SJSA1 (cell line): ENCODE data around the gene SMIM38. TPM values are rescaled to one million over a fixed set of nuclear protein-coding genes. Genes with fewer than 3 reads are reported as not detected.

Source experiments
- DNase-seq, 2 experiments: peaks; one replicate each; pipeline ENCODE4 v3.0.0-alpha.2; 2015 to 2020; ENCODE audit warnings: low spot score in 2 of 2, low read depth in 1 of 2
- H3K27ac ChIP-seq: fragments of 250-450 bp; sonication (Bioruptor Pico); 2 replicates; pipeline ENCODE4 v1.5.1; 2020; ENCODE audit warnings: mild to moderate bottlenecking, moderate library complexity
- H3K27me3 ChIP-seq: fragments of 250-450 bp; sonication (Bioruptor Pico); replicated peaks from 2 replicates; pipeline ENCODE4 v1.5.1; 2020; ENCODE audit warnings: mild to moderate bottlenecking, moderate library complexity
- H3K36me3 ChIP-seq: fragments of 250-450 bp; sonication (Bioruptor Pico); 2 replicates; pipeline ENCODE4 v1.5.1; 2020; ENCODE audit warnings: mild to moderate bottlenecking
- H3K4me1 ChIP-seq: fragments of 250-450 bp; sonication (Bioruptor Pico); replicated peaks from 2 replicates; pipeline ENCODE4 v1.6.1; 2021; ENCODE audit warnings: mild to moderate bottlenecking
- H3K4me3 ChIP-seq: fragments of 250-450 bp; sonication (Bioruptor Pico); 2 replicates; pipeline ENCODE4 v1.5.1; 2020; ENCODE audit warnings: mild to moderate bottlenecking
- H3K9me3 ChIP-seq: fragments of 250-450 bp; sonication (Bioruptor Pico); replicated peaks from 2 replicates; pipeline ENCODE4 v1.5.1; 2020; ENCODE audit warnings: mild to moderate bottlenecking
- total RNA-seq: library from RNA; depleted of rRNA; stranded (reverse); fragments of >200 nt; shearing (Covaris generic); gene quantifications from 2 replicates; pipeline ENCODE4 v1.2.3, GENCODE V29; 2014

SMIM38 gene
- total RNA-seq, 1 experiment from 2014 or later, result 0.50 TPM

GRCh38 chr11:69178819-69179482 is 23.2 kb downstream of the SMIM38 start:
- Histone ChIP-seq H3K4me3 (no peak overlapping the region), H3K9me3 (peaks cover 15% of the 10 kb centered on the region), H3K4me1 (no peaks in the 10 kb centered on the region), H3K27me3 (0 out of 2 replicates have a peak, but pooled peaks cover 3% of the 10 kb centered on the region), H3K27ac (no peak overlapping the region), H3K36me3 (no peaks in the 10 kb centered on the region)
- no peak for DNase-seq

GRCh38 chr11:69180226-69180625 is 24.5 kb downstream of the SMIM38 start:
- H3K9me3 ChIP-seq, result peaks cover 14% of the 10 kb centered on the region
- no peak for DNase-seq
- no peaks in the 10 kb centered on the region for H3K4me1 ChIP-seq
- no peak overlapping the region for H3K27ac ChIP-seq
- H3K4me3 ChIP-seq, result no peak overlapping the region
- no peaks in the 10 kb centered on the region for H3K36me3 ChIP-seq
- peaks cover 9% of the 10 kb centered on the region for H3K27me3 ChIP-seq

- no peaks in the 10 kb centered on the region for H3K4me1 ChIP-seq
- H3K36me3 ChIP-seq, result no peaks in the 10 kb centered on the region
- no peak overlapping the region for H3K4me3 ChIP-seq
- peaks cover 10% of the 10 kb centered on the region for H3K27me3 ChIP-seq
- no peak for DNase-seq
- H3K9me3 ChIP-seq, result peaks cover 9% of the 10 kb centered on the region; the same call in 1 of the 2 replicates
- no peak overlapping the region for H3K27ac ChIP-seq
These were observed 25.0 kb downstream of the SMIM38 start for GRCh38 chr11:69180726-69181125.

- no peak for DNase-seq
- Histone ChIP-seq H3K4me3 (no peak overlapping the region), H3K4me1 (no peaks in the 10 kb centered on the region), H3K9me3 (peaks cover 22% of the 10 kb centered on the region), H3K27me3 (peaks cover 10% of the 10 kb centered on the region), H3K27ac (no peak overlapping the region), H3K36me3 (no peaks in the 10 kb centered on the region)
These were observed 27.9 kb downstream of the SMIM38 start for GRCh38 chr11:69183613-69184012.

- Histone ChIP-seq H3K4me1 (no peaks in the 10 kb centered on the region), H3K4me3 (no peak overlapping the region), H3K9me3 (peaks cover 18% of the 10 kb centered on the region), H3K27ac (no peak overlapping the region), H3K36me3 (no peaks in the 10 kb centered on the region), H3K27me3 (peaks cover 10% of the 10 kb centered on the region)
- no peak for DNase-seq
These were observed 30.9 kb downstream of the SMIM38 start for GRCh38 chr11:69186316-69187260.

- DNase-seq, result no peak
- Histone ChIP-seq H3K27ac (no peak overlapping the region), H3K9me3 (peaks cover 17% of the 10 kb centered on the region), H3K4me1 (no peaks in the 10 kb centered on the region), H3K36me3 (no peaks in the 10 kb centered on the region), H3K27me3 (peaks cover 10% of the 10 kb centered on the region), H3K4me3 (no peak overlapping the region)
These were observed 31.9 kb downstream of the SMIM38 start for GRCh38 chr11:69187540-69188065.

- Histone ChIP-seq H3K4me3 (no peak overlapping the region), H3K9me3 (peaks cover 17% of the 10 kb centered on the region), H3K36me3 (no peaks in the 10 kb centered on the region)
These were observed 33.3 kb downstream of the SMIM38 start for GRCh38 chr11:69189059-69189458.

GRCh38 chr11:69190796-69191536 is 35.2 kb downstream of the SMIM38 start:
- Histone ChIP-seq H3K4me1 (peaks cover 5% of the 10 kb centered on the region; the same call in 1 of the 2 replicates), H3K9me3 (peaks cover 21% of the 10 kb centered on the region), H3K27ac (no peak overlapping the region)

More at GRCh38 chr11:69189059-69189458, 33.3 kb downstream of the SMIM38 start:
- Histone ChIP-seq H3K4me1 (peaks cover 5% of the 10 kb centered on the region; the same call in 1 of the 2 replicates), H3K27me3 (peaks cover 6% of the 10 kb centered on the region), H3K27ac (no peak overlapping the region)
- no peak for DNase-seq

GRCh38 chr11:69192301-69192721 is 36.6 kb downstream of the SMIM38 start:
- peaks cover 19% of the 10 kb centered on the region for H3K9me3 ChIP-seq
- no peaks in the 10 kb centered on the region for H3K27me3 ChIP-seq
- H3K4me3 ChIP-seq, result no peak overlapping the region
- no peak overlapping the region for H3K27ac ChIP-seq
- peaks cover 5% of the 10 kb centered on the region; the same call in 1 of the 2 replicates for H3K4me1 ChIP-seq
- DNase-seq, result no peak
- H3K36me3 ChIP-seq, result no peaks in the 10 kb centered on the region

More at GRCh38 chr11:69190796-69191536, 35.2 kb downstream of the SMIM38 start:
- Histone ChIP-seq H3K36me3 (no peaks in the 10 kb centered on the region), H3K4me3 (no peak overlapping the region), H3K27me3 (no peaks in the 10 kb centered on the region)
- no peak for DNase-seq

GRCh38 chr11:69193151-69193550 is 37.4 kb downstream of the SMIM38 start:
- Histone ChIP-seq H3K27ac (no peak overlapping the region), H3K4me1 (peaks cover 5% of the 10 kb centered on the region; the same call in 1 of the 2 replicates), H3K4me3 (no peak overlapping the region), H3K27me3 (no peaks in the 10 kb centered on the region), H3K36me3 (no peaks in the 10 kb centered on the region), H3K9me3 (peaks cover 10% of the 10 kb centered on the region)
- no peak for DNase-seq

- Histone ChIP-seq H3K4me1 (peaks cover 5% of the 10 kb centered on the region; the same call in 1 of the 2 replicates), H3K27me3 (no peaks in the 10 kb centered on the region), H3K27ac (no peak overlapping the region), H3K4me3 (no peak overlapping the region), H3K9me3 (peaks cover 6% of the 10 kb centered on the region), H3K36me3 (no peaks in the 10 kb centered on the region)
- no peak for DNase-seq
These were observed 37.9 kb downstream of the SMIM38 start for GRCh38 chr11:69193629-69194028.

- Histone ChIP-seq H3K27ac (no peak overlapping the region), H3K9me3 (peaks cover 8% of the 10 kb centered on the region), H3K27me3 (no peaks in the 10 kb centered on the region), H3K4me3 (no peak overlapping the region), H3K36me3 (no peaks in the 10 kb centered on the region), H3K4me1 (peaks cover 5% of the 10 kb centered on the region; the same call in 1 of the 2 replicates)
- no peak for DNase-seq
These were observed 38.7 kb downstream of the SMIM38 start for GRCh38 chr11:69194396-69194795.

- no peak overlapping the region for H3K4me3 ChIP-seq
- H3K36me3 ChIP-seq, result no peaks in the 10 kb centered on the region
- peaks cover 8% of the 10 kb centered on the region for H3K9me3 ChIP-seq
- no peaks in the 10 kb centered on the region for H3K27me3 ChIP-seq
- DNase-seq, result no peak
- H3K27ac ChIP-seq, result no peak overlapping the region
- H3K4me1 ChIP-seq, result peaks cover 5% of the 10 kb centered on the region; the same call in 1 of the 2 replicates
These were observed 39.2 kb downstream of the SMIM38 start for GRCh38 chr11:69194956-69195355.
